SJCRH30 (cell line): ENCODE measurements around the gene ATP9B. TPM values are rescaled to one million over a fixed set of nuclear protein-coding genes. Genes with fewer than 3 reads are reported as not detected.

Source experiments
- DNase-seq, 2 experiments: peaks; one replicate each; pipeline ENCODE4 v3.0.0-alpha.2; 2015 to 2020
- H3K27ac ChIP-seq: fragments of 250-450 bp; sonication (Bioruptor Pico); 2 replicates; pipeline ENCODE4 v1.5.1; 2020; ENCODE audit warnings: mild to moderate bottlenecking, moderate library complexity
- H3K27me3 ChIP-seq: fragments of 250-450 bp; sonication (Bioruptor Pico); 2 replicates; pipeline ENCODE4 v1.5.1; 2020; ENCODE audit warnings: mild to moderate bottlenecking, moderate library complexity
- H3K36me3 ChIP-seq: fragments of 250-450 bp; sonication (Bioruptor Pico); 2 replicates; pipeline ENCODE4 v1.5.1; 2020; ENCODE audit warnings: mild to moderate bottlenecking, moderate library complexity
- H3K4me1 ChIP-seq: fragments of 250-450 bp; sonication (Bioruptor Pico); 2 replicates; pipeline ENCODE4 v1.5.1; 2020; ENCODE audit warnings: mild to moderate bottlenecking, moderate library complexity
- H3K4me3 ChIP-seq: fragments of 250-450 bp; sonication (Bioruptor Pico); 2 replicates; pipeline ENCODE4 v1.5.1; 2020; ENCODE audit warnings: mild to moderate bottlenecking, moderate library complexity
- H3K9me3 ChIP-seq: fragments of 250-450 bp; sonication (Bioruptor Pico); replicated peaks from 2 replicates; pipeline ENCODE4 v1.5.1; 2020; ENCODE audit warnings: mild to moderate bottlenecking, moderate library complexity
- total RNA-seq: library from RNA; depleted of rRNA; stranded (reverse); fragments of >200 nt; shearing (Covaris generic); gene quantifications from 2 replicates; pipeline ENCODE4 v1.2.3, GENCODE V29; 2014

Gene ATP9B
- total RNA-seq, 1 experiment from 2014 or later, result 10.0 TPM

- Histone ChIP-seq H3K4me1 (peaks cover 22% of the 10 kb centered on the region), H3K36me3 (no peaks in the 10 kb centered on the region), H3K27ac (no peak overlapping the region), H3K4me3 (no peak overlapping the region; the same call in 1 of the 2 replicates), H3K9me3 (no peaks in the 10 kb centered on the region), H3K27me3 (no peaks in the 10 kb centered on the region)
- DNase-seq, result no peak
Observed at GRCh38 chr18:79405019-79405780, 336.0 kb downstream of the ATP9B start.

- no peaks in the 10 kb centered on the region for H3K36me3 ChIP-seq
- peaks cover 22% of the 10 kb centered on the region for H3K4me1 ChIP-seq
- H3K9me3 ChIP-seq, result no peaks in the 10 kb centered on the region
- no peaks in the 10 kb centered on the region for H3K27me3 ChIP-seq
- H3K4me3 ChIP-seq, result no peak overlapping the region
- no peak overlapping the region for H3K27ac ChIP-seq
- peak in 1 of 2 experiments; percentile 22 for DNase-seq
Observed at GRCh38 chr18:79405781-79406575, 336.8 kb downstream of the ATP9B start.

GRCh38 chr18:79406708-79407107 lies 337.5 kb downstream of the ATP9B start:
- Histone ChIP-seq H3K4me1 (peaks cover 22% of the 10 kb centered on the region), H3K27me3 (no peaks in the 10 kb centered on the region), H3K27ac (no peak overlapping the region), H3K36me3 (no peaks in the 10 kb centered on the region), H3K9me3 (no peaks in the 10 kb centered on the region), H3K4me3 (no peak overlapping the region)
- DNase-seq, result no peak

- Histone ChIP-seq H3K4me1 (peaks cover 15% of the 10 kb centered on the region), H3K4me3 (no peak overlapping the region), H3K27me3 (no peaks in the 10 kb centered on the region), H3K36me3 (no peaks in the 10 kb centered on the region), H3K27ac (no peak overlapping the region), H3K9me3 (no peaks in the 10 kb centered on the region)
- DNase-seq, result no peak
Observed at GRCh38 chr18:79409313-79409712, 340.1 kb downstream of the ATP9B start.

- H3K36me3 ChIP-seq, result no peaks in the 10 kb centered on the region
- DNase-seq, result no peak
- no peaks in the 10 kb centered on the region for H3K27me3 ChIP-seq
- no peaks in the 10 kb centered on the region for H3K9me3 ChIP-seq
- peaks cover 12% of the 10 kb centered on the region for H3K4me1 ChIP-seq
- H3K4me3 ChIP-seq, result no peak overlapping the region
- no peak overlapping the region for H3K27ac ChIP-seq
Observed at GRCh38 chr18:79410171-79410641, 341.0 kb downstream of the ATP9B start.

- Histone ChIP-seq H3K4me3 (no peak overlapping the region), H3K4me1 (peaks cover 4% of the 10 kb centered on the region), H3K27me3 (no peaks in the 10 kb centered on the region), H3K9me3 (no peaks in the 10 kb centered on the region), H3K36me3 (no peaks in the 10 kb centered on the region), H3K27ac (no peak overlapping the region)
- no peak for DNase-seq
Observed at GRCh38 chr18:79410731-79411613, 341.8 kb downstream of the ATP9B start.

- Histone ChIP-seq H3K4me3 (no peak overlapping the region), H3K4me1 (no peaks in the 10 kb centered on the region), H3K27me3 (no peaks in the 10 kb centered on the region), H3K36me3 (no peaks in the 10 kb centered on the region), H3K9me3 (no peaks in the 10 kb centered on the region), H3K27ac (no peak overlapping the region)
- no peak for DNase-seq
Observed at GRCh38 chr18:79411614-79412526, 342.7 kb downstream of the ATP9B start.

GRCh38 chr18:79413025-79413424 lies 343.8 kb downstream of the ATP9B start:
- no peak for DNase-seq
- Histone ChIP-seq H3K4me1 (no peaks in the 10 kb centered on the region), H3K36me3 (no peaks in the 10 kb centered on the region), H3K9me3 (no peaks in the 10 kb centered on the region), H3K4me3 (no peak overlapping the region), H3K27me3 (no peaks in the 10 kb centered on the region), H3K27ac (no peak overlapping the region)

- Histone ChIP-seq H3K36me3 (no peaks in the 10 kb centered on the region), H3K9me3 (no peaks in the 10 kb centered on the region), H3K27ac (no peak overlapping the region), H3K4me1 (no peaks in the 10 kb centered on the region), H3K4me3 (no peak overlapping the region), H3K27me3 (no peaks in the 10 kb centered on the region)
- no peak for DNase-seq
Observed at GRCh38 chr18:79413426-79413825, 344.2 kb downstream of the ATP9B start.

- Histone ChIP-seq H3K27me3 (no peaks in the 10 kb centered on the region), H3K36me3 (no peaks in the 10 kb centered on the region), H3K4me3 (no peak overlapping the region), H3K4me1 (no peaks in the 10 kb centered on the region), H3K9me3 (no peaks in the 10 kb centered on the region), H3K27ac (no peak overlapping the region)
- no peak for DNase-seq
Observed at GRCh38 chr18:79413901-79414300, 344.7 kb downstream of the ATP9B start.

- no peak for DNase-seq
- Histone ChIP-seq H3K4me3 (no peak overlapping the region), H3K36me3 (no peaks in the 10 kb centered on the region), H3K9me3 (no peaks in the 10 kb centered on the region), H3K27me3 (no peaks in the 10 kb centered on the region), H3K27ac (no peak overlapping the region), H3K4me1 (no peaks in the 10 kb centered on the region)
Observed at GRCh38 chr18:79416022-79416676, 347.0 kb downstream of the ATP9B start.

GRCh38 chr18:79416677-79417052 lies 347.5 kb downstream of the ATP9B start:
- Histone ChIP-seq H3K4me3 (no peak overlapping the region), H3K9me3 (no peaks in the 10 kb centered on the region), H3K4me1 (no peaks in the 10 kb centered on the region), H3K27ac (no peak overlapping the region), H3K36me3 (no peaks in the 10 kb centered on the region), H3K27me3 (no peaks in the 10 kb centered on the region)
- DNase-seq, result no peak

- Histone ChIP-seq H3K4me3 (no peak overlapping the region), H3K27ac (no peak overlapping the region), H3K27me3 (no peaks in the 10 kb centered on the region), H3K36me3 (no peaks in the 10 kb centered on the region), H3K9me3 (no peaks in the 10 kb centered on the region), H3K4me1 (no peaks in the 10 kb centered on the region)
- DNase-seq, result no peak
Observed at GRCh38 chr18:79418236-79418635, 349.0 kb downstream of the ATP9B start.
